ENCODE data around the gene TRAF3.
"Not testable (repeated sequence)": the region's sequence is repeated elsewhere in the genome, so short reads cannot be mapped to it uniquely, and the experiment has no call there.

Gene TRAF3

GRCh38 chr14:102857444-102857843 lies 80.2 kb downstream of the TRAF3 start:
- DNase-seq (ENCODE audit: low read depth in 2 of 3, low spot score in 2 of 3): no peak

GRCh38 chr14:102859911-102860310 lies 82.7 kb downstream of the TRAF3 start:
- DNase-seq (ENCODE audit: low read depth in 2 of 3, low spot score in 2 of 3): no peak

GRCh38 chr14:102862154-102862773 lies 85.0 kb downstream of the TRAF3 start:
- DNase-seq (ENCODE audit: low read depth in 2 of 3, low spot score in 2 of 3): no peak

- DNase-seq (ENCODE audit: low read depth in 2 of 3, low spot score in 2 of 3): no peak
Observed at GRCh38 chr14:102863381-102863780, 86.1 kb downstream of the TRAF3 start.

- not testable (repeated sequence) for DNase-seq (ENCODE audit: low read depth in 2 of 3, low spot score in 2 of 3)
Observed at GRCh38 chr14:102865916-102866315, 88.7 kb downstream of the TRAF3 start.

- DNase-seq (ENCODE audit: low read depth in 2 of 3, low spot score in 2 of 3): no peak
Observed at GRCh38 chr14:102866982-102867761, 89.9 kb downstream of the TRAF3 start.

- DNase-seq (ENCODE audit: low read depth in 2 of 3, low spot score in 2 of 3): no peak
Observed at GRCh38 chr14:102867826-102868580, 90.8 kb downstream of the TRAF3 start.

GRCh38 chr14:102868956-102869547 lies 91.8 kb downstream of the TRAF3 start:
- no peak for DNase-seq (ENCODE audit: low read depth in 2 of 3, low spot score in 2 of 3)

GRCh38 chr14:102870246-102870645 lies 93.0 kb downstream of the TRAF3 start:
- no peak for DNase-seq (ENCODE audit: low read depth in 2 of 3, low spot score in 2 of 3)

GRCh38 chr14:102870994-102871831 lies 94.0 kb downstream of the TRAF3 start:
- no peak for DNase-seq (ENCODE audit: low read depth in 2 of 3, low spot score in 2 of 3)

GRCh38 chr14:102872020-102872419 lies 94.8 kb downstream of the TRAF3 start:
- DNase-seq (ENCODE audit: low read depth in 2 of 3, low spot score in 2 of 3): no peak

- no peak for DNase-seq (ENCODE audit: low read depth in 2 of 3, low spot score in 2 of 3)
Observed at GRCh38 chr14:102873131-102873530, 95.9 kb downstream of the TRAF3 start.

GRCh38 chr14:102873546-102874061 lies 96.4 kb downstream of the TRAF3 start:
- no peak for DNase-seq (ENCODE audit: low read depth in 2 of 3, low spot score in 2 of 3)

GRCh38 chr14:102875652-102876051 lies 98.4 kb downstream of the TRAF3 start:
- no peak for DNase-seq (ENCODE audit: low read depth in 2 of 3, low spot score in 2 of 3)

- not testable (repeated sequence) for DNase-seq (ENCODE audit: low read depth in 2 of 3, low spot score in 2 of 3)
Observed at GRCh38 chr14:102877511-102877910, 100.3 kb downstream of the TRAF3 start.

- no peak for DNase-seq (ENCODE audit: low read depth in 2 of 3, low spot score in 2 of 3)
Observed at GRCh38 chr14:102878174-102878969, 101.1 kb downstream of the TRAF3 start.

- no peak for DNase-seq (ENCODE audit: low read depth in 2 of 3, low spot score in 2 of 3)
Observed at GRCh38 chr14:102878970-102879460, 101.8 kb downstream of the TRAF3 start.

GRCh38 chr14:102882226-102882906 lies 105.1 kb downstream of the TRAF3 start:
- no peak for DNase-seq (ENCODE audit: low read depth in 2 of 3, low spot score in 2 of 3)

GRCh38 chr14:102883089-102883541 lies 105.9 kb downstream of the TRAF3 start:
- DNase-seq (ENCODE audit: low read depth in 2 of 3, low spot score in 2 of 3): no peak
